ENCODE measurements around the gene CSNK1E.

Gene CSNK1E

GRCh38 chr22:38247713-38248112 is 69.5 kb downstream of the CSNK1E start:
- no peak for DNase-seq (ENCODE audit: extremely low spot score)
- ChIA-PET CTCF (interaction anchor here (4.0 kb wide), 1 partner anchor 14 kb away, joined by 15 read pairs; no protein-coding TSS in a partner anchor), POLR2A (no interaction called here)
- no peak for TF ChIP-seq CTCF (IDR thresholded peaks at IDR 0.05; ENCODE audit: control extremely low read depth, extremely low read depth, low read depth, missing control alignments)

GRCh38 chr22:38246692-38247091 is 70.5 kb downstream of the CSNK1E start:
- ChIA-PET CTCF (no interaction called here), POLR2A (no interaction called here)
- TF ChIP-seq CTCF (IDR thresholded peaks at IDR 0.05; ENCODE audit: control extremely low read depth, extremely low read depth, low read depth, missing control alignments) = no peak
- DNase-seq (ENCODE audit: extremely low spot score) = no peak

- TF ChIP-seq CTCF (IDR thresholded peaks at IDR 0.05; ENCODE audit: control extremely low read depth, extremely low read depth, low read depth, missing control alignments) = no peak
- ChIA-PET POLR2A (no interaction called here), CTCF (no interaction called here)
- DNase-seq (ENCODE audit: extremely low spot score) = no peak
Observed at GRCh38 chr22:38246046-38246658, 71.1 kb downstream of the CSNK1E start.

- ChIA-PET CTCF (interaction anchor here (0.7 kb wide), 1 partner anchor 13 kb away, joined by 3 read pairs; no protein-coding TSS in a partner anchor), POLR2A (no interaction called here)
- TF ChIP-seq CTCF (IDR thresholded peaks at IDR 0.05; ENCODE audit: control extremely low read depth, extremely low read depth, low read depth, missing control alignments) = no peak
- no peak for DNase-seq (ENCODE audit: extremely low spot score)
Observed at GRCh38 chr22:38244106-38244505, 73.1 kb downstream of the CSNK1E start.

- DNase-seq (ENCODE audit: extremely low spot score) = no peak
- TF ChIP-seq CTCF (IDR thresholded peaks at IDR 0.05; ENCODE audit: control extremely low read depth, extremely low read depth, low read depth, missing control alignments) = no peak
- ChIA-PET POLR2A (interaction anchor here (0.6 kb wide), 1 partner anchor 171 kb away, joined by 5 read pairs; no protein-coding TSS in a partner anchor), CTCF (interaction anchor here (0.7 to 1.5 kb wide), 3 partner anchors 12 to 19 kb away, joined by 3 to 7 read pairs (median 4); no protein-coding TSS in a partner anchor)
Observed at GRCh38 chr22:38243007-38243765, 74.0 kb downstream of the CSNK1E start.

GRCh38 chr22:38240734-38241252 is 76.4 kb downstream of the CSNK1E start:
- ChIA-PET POLR2A (no interaction called here), CTCF (interaction anchor here (3.4 kb wide), 1 partner anchor 12 kb away, joined by 9 read pairs; no protein-coding TSS in a partner anchor)
- no peak for DNase-seq (ENCODE audit: extremely low spot score)
- TF ChIP-seq CTCF (IDR thresholded peaks at IDR 0.05; ENCODE audit: control extremely low read depth, extremely low read depth, low read depth, missing control alignments) = no peak
